Cardiac muscle cell (in vitro differentiated cells and primary cell): ENCODE data around the gene RSPO4. TPM values are rescaled to one million over a fixed set of nuclear protein-coding genes. Genes with fewer than 3 reads are reported as not detected.

Experiments used
- DNase-seq, 2 donors: peaks; one replicate each; pipeline versions ENCODE4 v3.0.0 to v3.0.0-alpha.2; 2010 to 2017; ENCODE audit warnings: low read depth in 1 of 2, low spot score in 1 of 2
- H3K27ac ChIP-seq: fragments of 200-600 bp; sonication (generic); 2 replicates; pipeline ENCODE4 v1.5.1; 2016
- H3K27me3 ChIP-seq: fragments of 200-600 bp; sonication (generic); 2 replicates; pipeline ENCODE4 v1.6.0; 2016; ENCODE audit warnings: control low read depth
- H3K36me3 ChIP-seq: fragments of 200-600 bp; sonication (generic); 2 replicates; pipeline ENCODE4 v1.5.1; 2016; ENCODE audit warnings: control low read depth
- H3K4me1 ChIP-seq: fragments of 200-600 bp; sonication (generic); 2 replicates; pipeline ENCODE4 v1.8.1; 2017; ENCODE audit warnings: low read depth, mild to moderate bottlenecking, mixed run types
- H3K4me3 ChIP-seq: fragments of 200-600 bp; sonication (generic); 2 replicates; pipeline ENCODE4 v1.5.1; 2016; ENCODE audit warnings: mild to moderate bottlenecking
- H3K9me3 ChIP-seq: fragments of 200-600 bp; sonication (generic); 2 replicates; pipeline ENCODE4 v1.5.1; 2017; ENCODE audit warnings: low read depth, mild to moderate bottlenecking, control low read depth
- CTCF ChIP-seq: IDR thresholded peaks from 2 replicates; pipeline ENCODE4 v1.5.1; 2012; ENCODE audit warnings: low read depth, mild to moderate bottlenecking, low read length
- polyA plus RNA-seq: library from polyadenylated mRNA; unstranded; fragments of >200 nt; fragmentation: Nextera tagmentation; extraction: Ambion mirVana; gene quantifications from 2 replicates; pipeline ENCODE4 v1.2.1, GENCODE V29; 2016
- total RNA-seq: library from RNA; depleted of rRNA; stranded (reverse); fragments of >200 nt; gene quantifications from 2 replicates; pipeline ENCODE4 v1.2.3, GENCODE V29; 2016

The RSPO4 gene
- total and polyA plus RNA-seq, 2 experiments from 2014 or later: 8.1 to 8.4 TPM

GRCh38 chr20:973785-974194, 28.3 kb downstream of the RSPO4 start:
- Histone ChIP-seq H3K27ac (no peak overlapping the region), H3K4me1 (peaks cover 4% of the 10 kb centered on the region), H3K27me3 (no peaks in the 10 kb centered on the region), H3K9me3 (no peaks in the 10 kb centered on the region), H3K36me3 (no peaks in the 10 kb centered on the region), H3K4me3 (no peak overlapping the region)
- TF ChIP-seq CTCF: peak; percentile 46
- peak; percentile 61 to 72 for DNase-seq

GRCh38 chr20:972256-972655, 29.9 kb downstream of the RSPO4 start:
- TF ChIP-seq CTCF: no peak
- no peaks in the 10 kb centered on the region for H3K36me3 ChIP-seq
- no peak for DNase-seq
- H3K27me3 ChIP-seq: no peaks in the 10 kb centered on the region
- no peak overlapping the region for H3K4me3 ChIP-seq
- H3K27ac ChIP-seq: no peak overlapping the region
- no peaks in the 10 kb centered on the region for H3K9me3 ChIP-seq
- H3K4me1 ChIP-seq: peaks cover 4% of the 10 kb centered on the region

GRCh38 chr20:971346-971745, 30.8 kb downstream of the RSPO4 start:
- Histone ChIP-seq H3K27me3 (no peaks in the 10 kb centered on the region), H3K36me3 (no peaks in the 10 kb centered on the region), H3K27ac (no peak overlapping the region), H3K4me3 (no peak overlapping the region), H3K4me1 (no peaks in the 10 kb centered on the region), H3K9me3 (no peaks in the 10 kb centered on the region)
- no peak for TF ChIP-seq CTCF
- DNase-seq: no peak

GRCh38 chr20:969868-970267, 32.2 kb downstream of the RSPO4 start:
- Histone ChIP-seq H3K4me3 (no peak overlapping the region), H3K36me3 (no peaks in the 10 kb centered on the region), H3K27me3 (no peaks in the 10 kb centered on the region), H3K27ac (no peak overlapping the region), H3K4me1 (no peaks in the 10 kb centered on the region), H3K9me3 (no peaks in the 10 kb centered on the region)
- DNase-seq: no peak
- no peak for TF ChIP-seq CTCF

- H3K4me3 ChIP-seq: no peak overlapping the region
- no peaks in the 10 kb centered on the region for H3K27me3 ChIP-seq
- TF ChIP-seq CTCF: no peak
- no peaks in the 10 kb centered on the region for H3K4me1 ChIP-seq
- no peaks in the 10 kb centered on the region for H3K9me3 ChIP-seq
- no peak overlapping the region for H3K27ac ChIP-seq
- peak in 1 of 2 donors; percentile 49 for DNase-seq
- no peaks in the 10 kb centered on the region for H3K36me3 ChIP-seq
These were observed 34.0 kb downstream of the RSPO4 start for GRCh38 chr20:967796-968742.
